ENCODE results near the gene LUC7L.
"Not testable (repeated sequence)": the region's sequence is repeated elsewhere in the genome, so short reads cannot be mapped to it uniquely, and the experiment has no call there.

The LUC7L gene

GRCh38 chr16:178668-179015 lies 50.6 kb downstream of the LUC7L start:
- DNase-seq: no peak

DNA sequence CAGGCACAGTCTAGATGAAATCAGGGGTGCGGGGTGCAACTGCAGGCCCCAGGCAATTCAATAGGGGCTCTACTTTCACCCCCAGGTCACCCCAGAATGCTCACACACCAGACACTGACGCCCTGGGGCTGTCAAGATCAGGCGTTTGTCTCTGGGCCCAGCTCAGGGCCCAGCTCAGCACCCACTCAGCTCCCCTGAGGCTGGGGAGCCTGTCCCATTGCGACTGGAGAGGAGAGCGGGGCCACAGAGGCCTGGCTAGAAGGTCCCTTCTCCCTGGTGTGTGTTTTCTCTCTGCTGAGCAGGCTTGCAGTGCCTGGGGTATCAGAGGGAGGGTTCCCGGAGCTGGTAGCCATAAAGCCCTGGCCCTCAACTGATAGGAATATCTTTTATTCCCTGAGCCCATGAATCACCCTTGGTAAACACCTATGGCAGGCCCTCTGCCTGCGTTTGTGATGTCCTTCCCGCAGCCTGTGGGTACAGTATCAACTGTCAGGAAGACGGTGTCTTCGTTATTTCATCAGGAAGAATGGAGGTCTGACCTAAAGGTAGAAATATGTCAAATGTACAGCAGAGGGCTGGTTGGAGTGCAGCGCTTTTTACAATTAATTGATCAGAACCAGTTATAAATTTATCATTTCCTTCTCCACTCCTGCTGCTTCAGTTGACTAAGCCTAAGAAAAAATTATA lies 51.1 kb downstream of the LUC7L start:
- no peak for DNase-seq

GRCh38 chr16:177394-177822 lies 51.8 kb downstream of the LUC7L start:
- DNase-seq: peak; percentile 98

DNA sequence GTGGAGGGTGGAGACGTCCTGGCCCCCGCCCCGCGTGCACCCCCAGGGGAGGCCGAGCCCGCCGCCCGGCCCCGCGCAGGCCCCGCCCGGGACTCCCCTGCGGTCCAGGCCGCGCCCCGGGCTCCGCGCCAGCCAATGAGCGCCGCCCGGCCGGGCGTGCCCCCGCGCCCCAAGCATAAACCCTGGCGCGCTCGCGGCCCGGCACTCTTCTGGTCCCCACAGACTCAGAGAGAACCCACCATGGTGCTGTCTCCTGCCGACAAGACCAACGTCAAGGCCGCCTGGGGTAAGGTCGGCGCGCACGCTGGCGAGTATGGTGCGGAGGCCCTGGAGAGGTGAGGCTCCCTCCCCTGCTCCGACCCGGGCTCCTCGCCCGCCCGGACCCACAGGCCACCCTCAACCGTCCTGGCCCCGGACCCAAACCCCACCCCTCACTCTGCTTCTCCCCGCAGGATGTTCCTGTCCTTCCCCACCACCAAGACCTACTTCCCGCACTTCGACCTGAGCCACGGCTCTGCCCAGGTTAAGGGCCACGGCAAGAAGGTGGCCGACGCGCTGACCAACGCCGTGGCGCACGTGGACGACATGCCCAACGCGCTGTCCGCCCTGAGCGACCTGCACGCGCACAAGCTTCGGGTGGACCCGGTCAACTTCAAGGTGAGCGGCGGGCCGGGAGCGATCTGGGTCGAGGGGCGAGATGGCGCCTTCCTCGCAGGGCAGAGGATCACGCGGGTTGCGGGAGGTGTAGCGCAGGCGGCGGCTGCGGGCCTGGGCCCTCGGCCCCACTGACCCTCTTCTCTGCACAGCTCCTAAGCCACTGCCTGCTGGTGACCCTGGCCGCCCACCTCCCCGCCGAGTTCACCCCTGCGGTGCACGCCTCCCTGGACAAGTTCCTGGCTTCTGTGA lies 52.5 kb downstream of the LUC7L start, which contains the start of gene HBA1:
Gene HBA1 (plus strand): TSS at position 204 of the 906 bp plus-strand sequence. CDS start 37 bp downstream, at position 241.
- DNase-seq: not testable (repeated sequence)

DNA sequence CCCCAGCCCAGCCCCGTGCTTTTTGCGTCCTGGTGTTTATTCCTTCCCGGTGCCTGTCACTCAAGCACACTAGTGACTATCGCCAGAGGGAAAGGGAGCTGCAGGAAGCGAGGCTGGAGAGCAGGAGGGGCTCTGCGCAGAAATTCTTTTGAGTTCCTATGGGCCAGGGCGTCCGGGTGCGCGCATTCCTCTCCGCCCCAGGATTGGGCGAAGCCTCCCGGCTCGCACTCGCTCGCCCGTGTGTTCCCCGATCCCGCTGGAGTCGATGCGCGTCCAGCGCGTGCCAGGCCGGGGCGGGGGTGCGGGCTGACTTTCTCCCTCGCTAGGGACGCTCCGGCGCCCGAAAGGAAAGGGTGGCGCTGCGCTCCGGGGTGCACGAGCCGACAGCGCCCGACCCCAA lies 53.2 kb downstream of the LUC7L start:
- DNase-seq: not testable (repeated sequence)

DNA sequence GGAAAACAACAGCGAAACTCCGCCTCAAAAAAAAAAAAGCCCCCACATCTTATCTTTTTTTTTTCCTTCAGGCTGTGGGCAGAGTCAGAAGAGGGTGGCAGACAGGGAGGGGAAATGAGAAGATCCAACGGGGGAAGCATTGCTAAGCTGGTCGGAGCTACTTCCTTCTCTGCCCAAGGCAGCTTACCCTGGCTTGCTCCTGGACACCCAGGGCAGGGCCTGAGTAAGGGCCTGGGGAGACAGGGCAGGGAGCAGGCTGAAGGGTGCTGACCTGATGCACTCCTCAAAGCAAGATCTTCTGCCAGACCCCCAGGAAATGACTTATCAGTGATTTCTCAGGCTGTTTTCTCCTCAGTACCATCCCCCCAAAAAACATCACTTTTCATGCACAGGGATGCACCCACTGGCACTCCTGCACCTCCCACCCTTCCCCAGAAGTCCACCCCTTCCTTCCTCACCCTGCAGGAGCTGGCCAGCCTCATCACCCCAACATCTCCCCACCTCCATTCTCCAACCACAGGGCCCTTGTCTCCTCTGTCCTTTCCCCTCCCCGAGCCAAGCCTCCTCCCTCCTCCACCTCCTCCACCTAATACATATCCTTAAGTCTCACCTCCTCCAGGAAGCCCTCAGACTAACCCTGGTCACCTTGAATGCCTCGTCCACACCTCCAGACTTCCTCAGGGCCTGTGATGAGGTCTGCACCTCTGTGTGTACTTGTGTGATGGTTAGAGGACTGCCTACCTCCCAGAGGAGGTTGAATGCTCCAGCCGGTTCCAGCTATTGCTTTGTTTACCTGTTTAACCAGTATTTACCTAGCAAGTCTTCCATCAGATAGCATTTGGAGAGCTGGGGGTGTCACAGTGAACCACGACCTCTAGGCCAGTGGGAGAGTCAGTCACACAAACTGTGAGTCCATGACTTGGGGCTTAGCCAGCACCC lies 54.0 kb downstream of the LUC7L start:
- DNase-seq: no peak

GRCh38 chr16:173928-174769 lies 55.1 kb downstream of the LUC7L start:
- DNase-seq: not testable (repeated sequence)

DNA sequence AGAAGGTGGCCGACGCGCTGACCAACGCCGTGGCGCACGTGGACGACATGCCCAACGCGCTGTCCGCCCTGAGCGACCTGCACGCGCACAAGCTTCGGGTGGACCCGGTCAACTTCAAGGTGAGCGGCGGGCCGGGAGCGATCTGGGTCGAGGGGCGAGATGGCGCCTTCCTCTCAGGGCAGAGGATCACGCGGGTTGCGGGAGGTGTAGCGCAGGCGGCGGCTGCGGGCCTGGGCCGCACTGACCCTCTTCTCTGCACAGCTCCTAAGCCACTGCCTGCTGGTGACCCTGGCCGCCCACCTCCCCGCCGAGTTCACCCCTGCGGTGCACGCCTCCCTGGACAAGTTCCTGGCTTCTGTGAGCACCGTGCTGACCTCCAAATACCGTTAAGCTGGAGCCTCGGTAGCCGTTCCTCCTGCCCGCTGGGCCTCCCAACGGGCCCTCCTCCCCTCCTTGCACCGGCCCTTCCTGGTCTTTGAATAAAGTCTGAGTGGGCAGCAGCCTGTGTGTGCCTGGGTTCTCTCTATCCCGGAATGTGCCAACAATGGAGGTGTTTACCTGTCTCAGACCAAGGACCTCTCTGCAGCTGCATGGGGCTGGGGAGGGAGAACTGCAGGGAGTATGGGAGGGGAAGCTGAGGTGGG lies 55.9 kb downstream of the LUC7L start:
- DNase-seq: not testable (repeated sequence)

DNA sequence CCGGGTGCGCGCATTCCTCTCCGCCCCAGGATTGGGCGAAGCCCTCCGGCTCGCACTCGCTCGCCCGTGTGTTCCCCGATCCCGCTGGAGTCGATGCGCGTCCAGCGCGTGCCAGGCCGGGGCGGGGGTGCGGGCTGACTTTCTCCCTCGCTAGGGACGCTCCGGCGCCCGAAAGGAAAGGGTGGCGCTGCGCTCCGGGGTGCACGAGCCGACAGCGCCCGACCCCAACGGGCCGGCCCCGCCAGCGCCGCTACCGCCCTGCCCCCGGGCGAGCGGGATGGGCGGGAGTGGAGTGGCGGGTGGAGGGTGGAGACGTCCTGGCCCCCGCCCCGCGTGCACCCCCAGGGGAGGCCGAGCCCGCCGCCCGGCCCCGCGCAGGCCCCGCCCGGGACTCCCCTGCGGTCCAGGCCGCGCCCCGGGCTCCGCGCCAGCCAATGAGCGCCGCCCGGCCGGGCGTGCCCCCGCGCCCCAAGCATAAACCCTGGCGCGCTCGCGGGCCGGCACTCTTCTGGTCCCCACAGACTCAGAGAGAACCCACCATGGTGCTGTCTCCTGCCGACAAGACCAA lies 56.8 kb downstream of the LUC7L start, which contains the start of gene HBA2:
Gene HBA2 (plus strand): TSS at position 503 of the 568 bp plus-strand sequence. CDS start 37 bp downstream, at position 540.
- DNase-seq: not testable (repeated sequence)

DNA sequence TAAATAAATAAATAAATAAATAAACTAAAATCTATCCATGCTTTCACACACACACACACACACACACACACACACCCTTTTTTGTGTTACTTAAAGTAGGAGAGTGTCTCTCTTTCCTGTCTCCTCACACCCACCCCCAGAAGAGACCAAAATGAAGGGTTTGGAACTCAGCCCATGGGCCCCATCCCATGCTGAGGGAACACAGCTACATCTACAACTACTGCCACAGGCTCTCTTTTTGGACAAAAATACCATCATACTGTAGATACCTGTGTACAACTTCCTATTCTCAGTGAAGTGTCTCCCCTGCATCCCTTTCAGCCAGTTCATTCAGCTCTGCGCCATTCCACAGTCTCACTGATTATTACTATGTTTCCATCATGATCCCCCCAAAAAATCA lies 58.5 kb downstream of the LUC7L start:
- DNase-seq: no peak

- DNase-seq: not testable (repeated sequence)
These were observed 59.2 kb downstream of the LUC7L start for GRCh38 chr16:170088-170507.

GRCh38 chr16:169014-169413 lies 60.2 kb downstream of the LUC7L start:
- no peak for DNase-seq

GRCh38 chr16:168424-168823 lies 60.8 kb downstream of the LUC7L start:
- DNase-seq: no peak

DNA sequence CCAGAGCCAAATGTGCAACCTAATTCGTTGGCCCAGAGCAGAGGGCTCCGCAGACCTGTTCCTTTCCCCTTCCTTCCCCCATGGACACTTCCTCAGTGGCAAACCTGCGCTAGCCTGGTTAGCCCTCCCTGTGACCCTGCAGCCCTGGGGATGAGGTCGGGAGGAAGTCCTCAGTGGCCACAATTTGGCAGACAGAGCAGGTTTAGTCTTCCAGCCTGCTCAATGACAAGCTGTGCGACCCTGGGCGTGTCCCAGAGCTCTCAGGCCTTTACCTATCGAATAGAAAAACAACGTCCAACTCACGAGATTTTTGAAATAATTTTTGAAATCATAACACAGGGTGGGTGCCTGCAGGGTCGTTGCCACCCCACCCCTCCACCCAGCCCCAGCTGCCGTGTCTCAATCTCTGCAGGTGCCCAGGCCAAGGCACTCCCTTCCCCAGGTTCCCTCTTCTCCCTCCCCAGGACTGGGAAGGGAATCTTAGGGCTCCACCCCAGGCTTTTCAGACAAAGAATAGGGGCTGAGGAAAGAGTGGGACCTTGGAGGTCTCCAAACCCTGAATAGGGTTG lies 62.0 kb downstream of the LUC7L start:
- DNase-seq: no peak

DNA sequence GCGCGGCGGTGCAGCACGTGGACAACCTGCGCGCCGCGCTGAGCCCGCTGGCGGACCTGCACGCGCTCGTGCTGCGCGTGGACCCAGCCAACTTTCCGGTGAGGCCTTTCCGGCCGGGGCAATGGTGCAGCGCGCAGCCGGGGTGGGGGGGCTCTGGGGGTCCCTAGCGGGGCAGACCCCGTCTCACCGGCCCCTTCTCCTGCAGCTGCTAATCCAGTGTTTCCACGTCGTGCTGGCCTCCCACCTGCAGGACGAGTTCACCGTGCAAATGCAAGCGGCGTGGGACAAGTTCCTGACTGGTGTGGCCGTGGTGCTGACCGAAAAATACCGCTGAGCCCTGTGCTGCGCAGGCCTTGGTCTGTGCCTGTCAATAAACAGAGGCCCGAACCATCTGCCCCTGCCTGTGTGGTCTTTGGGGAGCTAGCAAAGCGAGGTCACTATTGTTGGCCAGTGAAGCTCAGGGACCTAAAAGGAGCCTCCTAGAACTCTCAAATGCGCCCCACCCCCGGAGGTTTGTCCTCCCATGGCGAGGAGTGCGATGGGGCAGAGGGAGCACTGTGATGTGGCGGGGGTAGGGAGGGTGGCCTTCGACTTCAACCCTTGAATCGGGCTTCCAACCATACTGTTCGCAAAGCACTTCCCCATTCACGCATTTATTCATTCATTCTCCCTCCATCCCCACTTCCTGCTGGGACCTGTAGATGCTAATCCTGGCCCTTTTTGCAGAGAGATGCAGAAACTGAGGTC lies 62.7 kb downstream of the LUC7L start:
- no peak for DNase-seq

DNA sequence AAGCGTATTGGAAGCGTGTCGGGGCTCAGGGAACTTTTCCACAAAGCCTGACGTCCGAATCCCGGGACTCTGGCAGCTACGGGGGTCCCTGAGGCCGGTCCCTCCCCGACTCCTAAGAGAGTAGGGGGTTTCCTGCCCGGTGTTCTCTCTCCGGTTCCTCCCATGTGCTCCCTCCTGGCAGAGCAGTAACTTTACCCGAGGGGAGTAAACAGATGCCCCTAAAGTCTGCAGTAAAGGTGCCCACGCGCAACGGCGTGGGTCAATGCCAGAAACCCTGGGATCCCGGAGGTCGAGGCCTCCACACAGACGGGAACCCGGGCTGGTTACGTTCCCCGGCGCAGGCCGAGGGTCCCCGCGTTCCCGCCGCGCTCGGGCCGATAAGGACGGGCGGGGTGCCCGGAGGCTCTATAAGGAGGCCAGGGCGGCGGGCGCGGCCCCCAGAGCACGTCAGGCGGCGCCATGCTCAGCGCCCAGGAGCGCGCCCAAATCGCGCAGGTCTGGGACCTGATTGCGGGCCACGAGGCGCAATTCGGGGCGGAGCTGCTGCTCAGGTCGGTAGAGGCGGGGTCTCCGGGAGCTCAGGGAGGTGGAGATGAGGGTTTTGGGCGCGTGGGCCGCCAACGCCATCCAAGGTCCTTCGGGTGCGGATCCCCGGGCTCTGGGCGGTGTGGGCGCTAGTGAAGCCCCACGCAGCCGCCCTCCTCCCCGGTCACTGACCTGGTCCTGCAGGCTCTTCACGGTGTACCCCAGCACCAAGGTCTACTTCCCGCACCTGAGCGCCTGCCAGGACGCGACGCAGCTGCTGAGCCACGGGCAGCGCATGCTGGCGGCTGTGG lies 63.5 kb downstream of the LUC7L start, which contains the start of gene HBM:
Gene HBM (plus strand): TSS at position 440 of the 836 bp plus-strand sequence. CDS start 20 bp downstream, at position 460.
- no peak for DNase-seq

- no peak for DNase-seq
These were observed 64.3 kb downstream of the LUC7L start for GRCh38 chr16:164827-165538.
